KG1 (cell line): ENCODE results near the gene RFT1.
"Not testable (repeated sequence)": the region's sequence is repeated elsewhere in the genome, so short reads cannot be mapped to it uniquely, and the experiment has no call there.

Experiments
- DNase-seq: peaks from one replicate; lab custom pipeline; 2025; lab: John Stamatoyannopoulos, UW

The RFT1 gene

DNA sequence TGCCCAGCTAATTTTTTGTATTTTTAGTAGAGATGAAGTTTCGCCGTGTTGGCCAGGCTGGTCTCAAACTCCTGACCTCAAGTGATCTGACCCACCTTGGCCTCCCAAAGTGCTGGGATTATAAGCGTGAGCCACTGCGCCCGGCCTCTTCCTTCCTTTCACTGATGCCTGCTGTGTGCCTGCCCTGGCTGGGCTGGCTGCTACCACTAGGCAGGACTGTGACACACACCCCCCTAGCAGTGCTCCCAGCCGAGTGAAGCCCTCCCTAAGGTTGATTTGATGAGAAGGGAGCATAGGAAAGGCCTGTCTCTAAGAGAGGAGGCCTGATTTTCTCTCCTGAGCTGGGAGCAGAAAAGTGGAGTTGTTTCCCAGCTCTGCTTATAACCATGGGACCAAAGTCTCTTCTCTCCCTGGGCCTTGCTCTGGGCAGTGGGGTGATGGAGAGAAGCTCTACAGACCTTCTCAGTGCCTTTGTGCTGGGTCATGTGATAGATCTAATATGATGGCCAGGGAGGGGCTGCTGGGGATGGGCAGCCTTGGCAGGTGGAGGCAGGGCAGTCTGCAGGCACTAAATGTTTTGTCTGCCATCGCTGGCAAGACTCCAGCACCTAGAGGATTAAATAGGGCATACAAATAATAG, 64.3 kb downstream of the RFT1 start:
- DNase-seq, result no peak

GRCh38 chr3:53062905-53063304, 67.3 kb downstream of the RFT1 start:
- no peak for DNase-seq

- DNase-seq, result no peak
These were observed 73.8 kb downstream of the RFT1 start for GRCh38 chr3:53056442-53056841.

DNA sequence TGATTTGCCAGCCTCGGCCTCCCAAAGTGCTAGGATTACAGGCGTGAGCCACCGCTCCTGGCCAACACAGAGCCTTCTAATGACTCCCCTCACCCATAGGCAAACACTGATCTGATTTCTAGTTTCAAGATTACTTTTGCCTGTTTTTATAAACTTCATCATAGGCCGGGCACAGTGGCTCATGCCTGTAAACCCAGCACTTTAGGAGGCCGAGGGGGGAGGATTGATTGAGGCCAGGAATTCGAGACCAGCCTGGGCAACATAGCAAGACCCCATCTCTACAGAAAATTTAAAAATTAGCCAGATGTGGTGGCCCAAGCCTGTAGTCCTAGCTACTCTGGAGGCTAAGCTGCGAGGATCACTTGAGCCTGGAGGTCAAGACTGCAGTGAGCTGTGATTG, 76.0 kb downstream of the RFT1 start:
- not testable (repeated sequence) for DNase-seq

DNA sequence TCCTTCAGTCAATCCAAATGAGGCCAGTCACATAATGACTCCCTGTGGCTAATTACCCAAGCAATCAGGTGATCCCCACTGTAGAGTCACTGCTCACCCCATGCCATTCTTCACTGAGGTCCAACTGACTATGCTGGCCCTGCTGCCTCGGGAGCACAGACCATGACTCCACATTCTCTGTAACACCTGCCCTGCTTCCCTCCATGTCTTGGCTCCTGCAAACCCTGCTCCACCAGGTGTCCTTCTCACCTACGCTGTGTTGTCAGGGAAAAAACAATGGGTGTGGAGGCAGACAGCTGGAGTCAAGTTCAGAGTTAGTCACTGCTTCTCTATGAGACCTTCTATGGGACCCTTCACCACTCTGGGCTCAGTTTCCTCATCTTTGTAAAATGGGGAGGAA, 78.3 kb downstream of the RFT1 start:
- DNase-seq, result no peak

- DNase-seq, result no peak
These were observed 80.2 kb downstream of the RFT1 start for GRCh38 chr3:53049987-53050386.

- no peak for DNase-seq
These were observed 83.8 kb downstream of the RFT1 start for GRCh38 chr3:53046171-53047170.

DNA sequence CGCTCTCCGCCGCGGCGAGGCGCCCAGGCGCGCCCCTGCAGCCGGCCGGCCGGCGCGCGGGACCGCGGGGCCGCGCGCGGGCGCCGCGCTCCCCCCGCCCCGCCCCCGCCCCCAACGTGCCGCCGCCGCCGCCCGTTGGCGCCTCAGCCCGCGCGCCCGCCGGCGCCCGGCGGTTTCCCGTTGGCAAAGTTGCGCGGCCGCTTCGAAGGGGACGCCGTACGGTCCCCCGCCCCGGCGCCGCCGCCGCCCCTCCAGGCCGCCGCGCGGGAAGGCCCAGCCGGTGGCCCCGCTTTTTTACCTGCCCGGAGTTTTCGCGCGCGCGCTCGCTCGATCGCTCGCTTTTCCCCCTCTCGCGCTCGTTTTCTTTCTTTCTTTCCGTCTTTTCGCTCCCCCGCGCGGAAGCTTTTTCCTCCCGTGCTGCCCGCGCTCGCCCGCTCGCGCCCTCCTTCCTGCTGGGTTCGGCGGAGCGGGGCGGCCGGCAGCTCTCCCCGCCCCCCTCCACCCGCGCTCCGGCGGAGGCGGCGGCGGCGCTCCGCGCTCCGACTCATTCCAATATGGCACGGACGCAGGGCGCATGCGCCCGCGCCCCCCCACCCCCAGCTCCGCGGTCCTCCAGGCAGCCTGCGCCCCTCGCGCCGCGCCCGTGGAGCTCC, 84.6 kb downstream of the RFT1 start, which contains the start of gene SFMBT1:
Gene SFMBT1 (minus strand): TSS at position 556 of the 653 bp plus-strand sequence. CDS start 76,945 bp downstream, outside the sequence.
- no peak for DNase-seq

GRCh38 chr3:53044711-53045517, 85.3 kb downstream of the RFT1 start:
- DNase-seq, result no peak

- no peak for DNase-seq
These were observed 85.9 kb downstream of the RFT1 start for GRCh38 chr3:53044371-53044710.

DNA sequence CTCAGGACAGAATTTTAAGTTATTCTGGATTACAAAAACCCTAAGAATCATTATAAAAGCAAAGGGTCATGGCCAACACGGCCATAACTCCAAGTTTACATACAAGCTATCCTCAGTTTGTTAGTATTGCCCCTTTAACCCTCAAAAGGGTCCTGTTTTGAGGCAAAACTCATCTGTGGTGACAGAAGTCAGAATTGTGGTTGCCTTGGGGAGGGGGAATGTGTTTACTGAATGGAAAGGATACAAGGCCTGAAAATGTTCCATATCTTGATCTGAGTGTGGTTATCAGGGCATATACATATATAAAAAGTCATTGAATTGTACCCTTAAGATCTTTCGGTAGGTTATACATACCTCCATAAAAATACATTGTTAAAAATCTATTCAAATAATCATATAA, 86.5 kb downstream of the RFT1 start:
- DNase-seq, result no peak

GRCh38 chr3:53042651-53043050, 87.6 kb downstream of the RFT1 start:
- DNase-seq, result no peak

DNA sequence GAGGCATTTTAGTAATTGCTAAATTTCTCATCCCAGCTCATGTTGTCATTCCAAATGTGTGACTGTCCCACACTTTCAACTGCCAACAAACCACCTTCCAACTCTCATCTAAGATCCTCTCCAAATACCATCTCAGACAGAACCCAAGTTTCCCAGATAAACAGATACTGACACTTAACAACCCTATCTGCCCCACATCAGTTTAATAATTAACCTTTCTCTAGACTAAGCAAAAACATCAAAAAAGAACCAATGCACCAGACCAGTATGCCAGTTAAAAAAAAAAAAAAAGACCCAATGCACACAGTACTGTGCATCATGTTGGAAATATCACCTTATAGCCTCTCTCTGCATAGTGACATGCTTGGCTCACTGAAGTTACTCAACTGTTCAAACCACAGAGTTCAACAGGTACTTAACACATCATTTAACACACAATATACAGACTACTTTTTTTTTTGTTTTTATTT, 89.8 kb downstream of the RFT1 start:
- DNase-seq, result no peak

GRCh38 chr3:53039376-53039752, 90.9 kb downstream of the RFT1 start:
- DNase-seq, result no peak

DNA sequence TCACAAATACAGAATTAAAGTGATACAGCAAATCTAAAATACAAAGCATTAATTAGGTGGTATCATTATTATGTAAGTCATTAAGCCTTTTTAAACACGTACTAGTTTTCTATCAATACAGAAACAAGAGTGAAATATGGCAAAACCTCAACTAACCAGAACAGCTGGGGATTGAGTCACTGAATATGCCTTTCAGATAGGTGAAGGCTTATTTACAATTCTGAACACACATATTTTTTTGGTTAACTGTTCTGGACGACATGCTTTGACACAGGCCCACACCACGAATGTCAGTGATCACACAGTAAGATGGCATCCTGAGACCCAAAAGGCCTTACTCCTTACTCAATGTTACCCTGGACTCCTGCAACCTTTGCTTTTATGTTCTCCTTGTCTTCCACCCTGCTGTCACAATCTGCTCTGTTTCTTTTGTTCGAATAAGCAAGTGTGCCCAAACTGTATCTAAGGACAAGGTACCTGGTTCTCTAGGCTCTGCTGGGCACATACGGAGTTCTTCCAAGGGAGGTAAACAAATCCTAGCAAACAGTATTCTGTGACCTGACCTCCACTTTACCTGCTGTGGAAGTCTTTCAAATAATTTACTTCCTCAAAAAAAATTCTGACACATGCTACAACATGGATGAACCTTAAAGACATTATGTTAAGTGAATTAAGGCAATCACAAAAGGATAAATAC, 91.4 kb downstream of the RFT1 start:
- DNase-seq, result no peak
